Measurements from ENCODE around the gene NOTO. TPM values are rescaled to one million over a fixed set of nuclear protein-coding genes. Genes with fewer than 3 reads are reported as not detected.

NOTO gene, protein sequence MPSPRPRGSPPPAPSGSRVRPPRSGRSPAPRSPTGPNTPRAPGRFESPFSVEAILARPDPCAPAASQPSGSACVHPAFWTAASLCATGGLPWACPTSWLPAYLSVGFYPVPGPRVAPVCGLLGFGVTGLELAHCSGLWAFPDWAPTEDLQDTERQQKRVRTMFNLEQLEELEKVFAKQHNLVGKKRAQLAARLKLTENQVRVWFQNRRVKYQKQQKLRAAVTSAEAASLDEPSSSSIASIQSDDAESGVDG
- total RNA-seq = not detected
- not detected for total RNA-seq (2013)

DNA sequence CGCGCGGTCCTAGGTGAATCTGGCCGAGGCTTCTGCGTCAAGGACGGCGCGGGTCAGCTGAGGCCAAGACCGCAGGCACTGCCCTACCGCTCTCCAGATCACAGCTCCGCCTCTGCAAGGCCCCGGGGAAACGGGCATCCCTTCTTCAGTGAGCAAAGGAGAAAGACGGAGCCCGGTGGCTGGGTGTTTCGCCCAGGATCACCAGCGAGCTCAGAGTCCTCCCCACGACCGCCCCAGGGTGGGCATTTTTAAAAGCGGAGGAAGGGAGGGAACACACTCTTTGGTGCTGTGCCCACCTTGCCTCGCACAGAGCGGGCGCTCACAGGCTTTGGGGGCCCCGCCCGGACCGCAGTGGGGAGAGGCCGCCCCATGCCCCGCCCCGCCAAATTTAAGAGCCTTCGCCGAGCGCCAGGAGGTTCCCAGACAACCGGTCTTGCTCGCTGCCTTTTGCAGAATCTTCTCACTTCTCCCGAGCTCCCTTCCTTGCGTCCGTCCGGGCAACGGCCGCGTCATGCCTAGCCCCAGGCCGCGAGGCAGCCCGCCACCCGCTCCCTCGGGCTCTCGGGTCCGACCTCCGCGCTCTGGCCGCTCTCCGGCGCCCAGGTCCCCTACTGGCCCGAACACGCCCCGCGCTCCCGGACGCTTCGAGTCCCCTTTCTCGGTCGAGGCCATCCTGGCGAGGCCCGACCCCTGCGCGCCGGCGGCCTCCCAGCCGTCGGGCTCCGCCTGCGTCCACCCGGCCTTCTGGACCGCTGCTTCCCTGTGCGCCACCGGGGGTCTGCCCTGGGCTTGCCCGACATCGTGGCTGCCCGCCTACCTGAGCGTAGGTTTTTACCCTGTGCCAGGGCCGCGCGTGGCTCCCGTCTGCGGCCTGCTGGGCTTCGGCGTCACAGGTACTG lies at the start of gene NOTO:
Gene NOTO, plus strand, starts transcription at position 419 of the 899 bp plus-strand sequence. Its CDS starts 93 bp downstream, at position 512.
- peak in 1 of 2 donors; percentile 17 for DNase-seq
- Mint-ChIP-seq H3K27ac (no peak within 1 kb of the TSS), H3K4me3 (peak within 1 kb of the TSS; percentile 65), H3K9me3 (no peaks in the 10 kb centered on the region), H3K36me3 (no peaks in the 10 kb centered on the region), H3K27me3 (ENCODE audit: low read depth in 2 of 2) (peaks cover 30 to 57% of the 10 kb centered on the region in 2 donors), H3K4me1 (no peaks in the 10 kb centered on the region)
- no peaks in the 10 kb centered on the region for H3K9me3 ChIP-seq (ENCODE audit: control insufficient read depth, insufficient read depth, low read length)
- 4% methylated on average over 87 of the region's 87 CpGs for WGBS (ENCODE audit: insufficient coverage)
- intact Hi-C loops (cut with micrococcal nuclease) = no loop called here
- peaks cover 22% of the 10 kb centered on the region for H3K27me3 ChIP-seq (ENCODE audit: control insufficient read depth, insufficient read depth, low read length)
- TF ChIP-seq, protein P1, sequence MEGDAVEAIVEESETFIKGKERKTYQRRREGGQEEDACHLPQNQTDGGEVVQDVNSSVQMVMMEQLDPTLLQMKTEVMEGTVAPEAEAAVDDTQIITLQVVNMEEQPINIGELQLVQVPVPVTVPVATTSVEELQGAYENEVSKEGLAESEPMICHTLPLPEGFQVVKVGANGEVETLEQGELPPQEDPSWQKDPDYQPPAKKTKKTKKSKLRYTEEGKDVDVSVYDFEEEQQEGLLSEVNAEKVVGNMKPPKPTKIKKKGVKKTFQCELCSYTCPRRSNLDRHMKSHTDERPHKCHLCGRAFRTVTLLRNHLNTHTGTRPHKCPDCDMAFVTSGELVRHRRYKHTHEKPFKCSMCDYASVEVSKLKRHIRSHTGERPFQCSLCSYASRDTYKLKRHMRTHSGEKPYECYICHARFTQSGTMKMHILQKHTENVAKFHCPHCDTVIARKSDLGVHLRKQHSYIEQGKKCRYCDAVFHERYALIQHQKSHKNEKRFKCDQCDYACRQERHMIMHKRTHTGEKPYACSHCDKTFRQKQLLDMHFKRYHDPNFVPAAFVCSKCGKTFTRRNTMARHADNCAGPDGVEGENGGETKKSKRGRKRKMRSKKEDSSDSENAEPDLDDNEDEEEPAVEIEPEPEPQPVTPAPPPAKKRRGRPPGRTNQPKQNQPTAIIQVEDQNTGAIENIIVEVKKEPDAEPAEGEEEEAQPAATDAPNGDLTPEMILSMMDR (IDR thresholded peaks at IDR 0.05) = no peak
- H3K4me1 ChIP-seq (ENCODE audit: control insufficient read depth, insufficient read depth, low read length) = peaks cover 12% of the 10 kb centered on the region
- ATAC-seq = peak in 1 of 3 donors; percentile 52
- no peak within 1 kb of the TSS for H3K27ac ChIP-seq (ENCODE audit: low read length)
- no peak within 1 kb of the TSS for H3K4me3 ChIP-seq (ENCODE audit: low read length)
- no peaks in the 10 kb centered on the region for H3K36me3 ChIP-seq (ENCODE audit: control insufficient read depth, insufficient read depth, low read length)

DNA sequence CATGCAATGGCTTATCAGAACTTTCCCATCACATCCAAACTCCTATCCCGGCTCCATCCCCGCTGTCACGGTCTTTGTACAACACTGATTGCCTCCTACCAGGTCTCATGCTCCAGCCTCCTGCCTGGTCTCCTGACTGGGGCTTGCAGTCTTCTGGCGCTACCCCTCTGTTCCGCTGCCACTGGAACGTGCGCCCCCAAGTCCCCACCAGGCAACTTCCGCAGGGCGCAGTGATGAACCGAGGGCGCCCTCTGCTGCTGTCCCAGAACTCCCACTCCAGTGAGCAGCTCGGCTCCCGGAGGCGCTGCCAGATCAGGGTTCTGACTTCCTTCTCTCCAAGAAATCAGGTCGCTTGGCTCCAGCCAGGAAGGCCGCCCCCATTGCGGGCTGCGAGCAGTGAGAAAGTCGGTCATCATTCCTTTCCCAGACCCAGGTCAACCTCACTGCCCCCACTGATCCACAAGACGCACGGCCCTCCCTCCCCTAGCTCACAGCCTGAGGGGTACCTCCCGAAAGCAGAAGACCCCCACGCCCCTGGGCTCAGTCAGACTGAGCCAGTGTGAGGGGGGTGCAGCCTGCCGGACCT lies 45.7 kb upstream of the NOTO start:
- TF ChIP-seq, protein P1 (IDR thresholded peaks at IDR 0.05) = no peak
- ATAC-seq (peak in 1 of 3 donors; percentile 54), DNase-seq (peak in 1 of 2 donors; percentile 61)
- no peaks in the 10 kb centered on the region for H3K9me3 ChIP-seq (ENCODE audit: control insufficient read depth, insufficient read depth, low read length)
- no peaks in the 10 kb centered on the region for H3K9me3 Mint-ChIP-seq
- H3K4me3 Mint-ChIP-seq = no peak overlapping the region
- no peak overlapping the region for H3K27ac Mint-ChIP-seq
- H3K27me3 ChIP-seq (ENCODE audit: control insufficient read depth, insufficient read depth, low read length) = no peaks in the 10 kb centered on the region
- intact Hi-C loops (cut with micrococcal nuclease) = no loop called here
- H3K4me3 ChIP-seq (ENCODE audit: low read length) = no peak overlapping the region
- H3K36me3 Mint-ChIP-seq = no peaks in the 10 kb centered on the region
- H3K36me3 ChIP-seq (ENCODE audit: control insufficient read depth, insufficient read depth, low read length) = no peaks in the 10 kb centered on the region
- WGBS (ENCODE audit: insufficient coverage) = 20% methylated on average over 23 of the region's 24 CpGs
- H3K27ac ChIP-seq (ENCODE audit: low read length) = no peak overlapping the region
- no peaks in the 10 kb centered on the region for H3K4me1 Mint-ChIP-seq
- peaks cover 32 to 46% of the 10 kb centered on the region in 2 donors for H3K27me3 Mint-ChIP-seq (ENCODE audit: low read depth in 2 of 2)
- H3K4me1 ChIP-seq (ENCODE audit: control insufficient read depth, insufficient read depth, low read length) = no peaks in the 10 kb centered on the region

DNA sequence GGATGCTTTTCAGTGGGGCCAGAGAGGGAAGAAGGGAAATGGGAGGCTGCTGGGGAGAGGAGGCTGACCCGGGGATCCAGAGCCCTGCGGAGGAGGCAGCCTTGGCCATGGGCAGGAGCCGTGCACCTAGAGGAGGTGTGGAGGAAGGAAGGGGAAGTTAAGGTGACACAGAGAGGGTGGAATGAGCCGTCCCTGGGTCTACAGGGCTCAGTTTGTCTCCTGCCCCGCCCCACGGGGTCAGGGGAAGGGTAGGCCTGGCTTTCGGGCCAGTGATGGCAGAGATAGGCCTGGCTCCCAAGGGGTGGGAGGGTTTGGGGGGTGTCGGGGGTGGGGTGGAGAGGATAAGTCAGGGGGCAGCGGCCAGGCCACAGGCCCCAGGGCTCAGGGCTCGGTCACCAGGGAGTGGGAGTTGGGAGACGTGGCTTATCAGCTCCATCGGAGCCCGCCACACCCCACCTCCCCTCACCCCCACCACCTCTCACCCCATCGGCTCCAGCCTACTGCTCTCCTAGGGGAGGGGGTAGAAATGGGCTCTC lies 39.5 kb upstream of the NOTO start:
- TF ChIP-seq, protein P1 (IDR thresholded peaks at IDR 0.05) = no peak
- no peak for ATAC-seq
- H3K4me1 Mint-ChIP-seq = no peaks in the 10 kb centered on the region
- peaks cover 22 to 25% of the 10 kb centered on the region in 2 donors for H3K27me3 Mint-ChIP-seq (ENCODE audit: low read depth in 2 of 2)
- no peak for DNase-seq
- H3K4me3 Mint-ChIP-seq = no peak overlapping the region
- H3K9me3 Mint-ChIP-seq = no peaks in the 10 kb centered on the region
- Histone ChIP-seq H3K27me3 (ENCODE audit: control insufficient read depth, insufficient read depth, low read length) (no peaks in the 10 kb centered on the region), H3K4me1 (ENCODE audit: control insufficient read depth, insufficient read depth, low read length) (no peaks in the 10 kb centered on the region), H3K27ac (ENCODE audit: low read length) (no peak overlapping the region), H3K4me3 (ENCODE audit: low read length) (no peak overlapping the region), H3K36me3 (ENCODE audit: control insufficient read depth, insufficient read depth, low read length) (no peaks in the 10 kb centered on the region), H3K9me3 (ENCODE audit: control insufficient read depth, insufficient read depth, low read length) (no peaks in the 10 kb centered on the region)
- intact Hi-C loops (cut with micrococcal nuclease) = loop anchor here (1.0 kb wide), 3 partner anchors 78 to 271 kb away; no protein-coding TSS in a partner anchor
- WGBS (ENCODE audit: insufficient coverage) = 69% methylated on average over 7 of the region's 14 CpGs
- no peak overlapping the region for H3K27ac Mint-ChIP-seq
- no peaks in the 10 kb centered on the region for H3K36me3 Mint-ChIP-seq
